Measurements from ENCODE around the gene B4GALNT4. TPM values are rescaled to one million over a fixed set of nuclear protein-coding genes. Genes with fewer than 3 reads are reported as not detected.
A peak's percentile ranks its signal among the peaks of the same experiment; 100 is the strongest.

B4GALNT4 gene
- total and polyA plus RNA-seq, 2 of the 8 experiments (the other 6 are each of a cell fraction or from before 2014, with no cell fraction given): 40.9 to 76.3 TPM

DNA sequence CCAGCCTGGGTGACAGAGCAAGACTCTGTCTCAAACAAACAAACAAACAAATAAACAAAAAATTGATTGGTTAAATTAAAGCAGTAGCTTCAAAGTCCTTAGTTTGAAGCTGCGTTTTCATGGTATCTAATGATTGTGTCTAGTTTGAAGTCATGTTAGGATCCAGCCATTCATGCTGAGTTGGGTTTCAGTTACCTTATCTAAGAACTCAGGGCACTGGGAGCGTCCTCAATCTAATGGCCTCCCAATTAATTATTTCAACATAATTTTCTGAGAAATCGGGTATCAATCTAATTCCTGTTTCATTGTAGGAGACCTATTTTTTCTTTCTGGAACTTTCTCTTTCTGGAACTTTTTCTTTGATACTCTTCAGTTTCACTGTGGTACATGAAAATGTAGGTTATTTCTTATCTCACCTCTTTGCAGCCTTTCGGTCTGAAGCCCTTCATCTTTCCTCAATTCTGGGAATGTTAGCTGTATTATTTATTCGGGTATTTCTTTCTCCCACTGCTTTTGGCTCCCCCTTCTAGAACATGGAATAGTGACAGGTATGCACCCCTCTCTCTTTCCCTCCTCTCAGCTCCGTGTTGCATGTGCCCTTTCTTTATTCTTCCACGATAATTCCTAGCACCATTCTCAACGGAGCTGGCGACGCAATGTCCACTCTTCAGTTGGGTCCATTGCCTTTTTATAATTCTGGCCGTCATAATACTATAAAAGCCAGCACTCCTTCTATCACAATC lies 24.3 kb upstream of the B4GALNT4 start:
- no peaks in the 10 kb centered on the region for H3K27me3 ChIP-seq (replicated peaks in 1 of 4; ENCODE audit: control insufficient read depth in 3 of 4, extremely low read depth in 1 of 4, insufficient read depth in 3 of 4, low read length in 3 of 4)
- H3K79me2 ChIP-seq (ENCODE audit: control insufficient read depth in 1 of 2, insufficient read depth in 2 of 2, low read length in 2 of 2): no peaks in the 10 kb centered on the region
- H3K4me1 ChIP-seq (replicated peaks in 1 of 4; ENCODE audit: control insufficient read depth in 3 of 4, insufficient read depth in 4 of 4, low read length in 3 of 4): peaks cover 0 to 12% (median 9%) of the 10 kb centered on the region in 4 experiments; a peak in 4 of 7 replicates
- H3K4me2 ChIP-seq (ENCODE audit: insufficient read depth in 1 of 2, low read depth in 2 of 2, low read length in 2 of 2): no peak overlapping the region
- H2BK15ac ChIP-seq (ENCODE audit: low read length): no peak overlapping the region
- peaks cover 8% of the 10 kb centered on the region; the same call in 1 of the 2 replicates for H3K23me2 ChIP-seq (ENCODE audit: low read depth, low read length)
- H3K56ac ChIP-seq (replicated peaks; ENCODE audit: insufficient read length, low read depth, low read length): no peak overlapping the region
- CTCF ChIA-PET (ENCODE audit: partially characterized antibody): interaction anchor here (0.8 to 1.9 kb wide), 6 partner anchors 10 to 39 kb away, joined by 3 to 8 read pairs (median 5); no protein-coding TSS in a partner anchor
- no peak overlapping the region for H3K4me3 ChIP-seq (ENCODE audit: extremely low read depth in 1 of 4, insufficient read depth in 2 of 4, low read depth in 3 of 4, low read length in 4 of 4)
- FAIRE-seq (no peak), DNase-seq (ENCODE audit: low read depth in 1 of 2, low spot score in 2 of 2) (no peak)
- H3K9ac ChIP-seq (replicated peaks in 1 of 4; ENCODE audit: extremely low read depth in 1 of 4, low read depth in 3 of 4, low read length in 3 of 4): no peak overlapping the region
- H3K9me3 ChIP-seq (ENCODE audit: insufficient read depth in 2 of 2, low read depth in 1 of 2, low read length in 1 of 2): no peaks in the 10 kb centered on the region
- POLR2A ChIA-PET (ENCODE audit: partially characterized antibody): interaction anchor here (1.4 to 1.6 kb wide), 3 partner anchors 10 to 13 kb away, joined by 3 to 6 read pairs (median 4); no protein-coding TSS in a partner anchor
- H3K79me1 ChIP-seq (ENCODE audit: low read depth, low read length): no peaks in the 10 kb centered on the region
- H2AK5ac ChIP-seq (ENCODE audit: low read depth, low read length): peak overlapping the region; percentile 86
- H3K23ac ChIP-seq (ENCODE audit: insufficient read length): no peak overlapping the region
- H2BK120ac ChIP-seq (replicated peaks; ENCODE audit: low read depth, low read length): no peak overlapping the region
- H4K20me1 ChIP-seq (replicated peaks in 1 of 2; ENCODE audit: control insufficient read depth in 1 of 2, insufficient read depth in 2 of 2, low read length in 2 of 2): no peaks in the 10 kb centered on the region
- H3K14ac ChIP-seq (ENCODE audit: insufficient read length): no peak overlapping the region
- 91% methylated on average over 11 of the region's 11 CpGs; no CpG with 5 or more reads in 1 of the 2 experiments for WGBS, 2 experiments (ENCODE audit: extremely low coverage in 1 of 2, insufficient coverage in 1 of 2, insufficient read length in 1 of 2, insufficient replicate concordance in 2 of 2, low coverage in 1 of 2, low lambda C conversion rate in 2 of 2, missing lambda C conversion rate in 1 of 2)
- no peak overlapping the region for H2AFZ ChIP-seq (ENCODE audit: low read length)
- H4K8ac ChIP-seq (ENCODE audit: extremely low read depth, insufficient read depth, low read length): no peak overlapping the region
- no peak overlapping the region for H3K27ac ChIP-seq (ENCODE audit: low read depth, low read length)
- H3K4ac ChIP-seq (replicated peaks; ENCODE audit: insufficient read length, low read depth, low read length): no peak overlapping the region
- H4K5ac ChIP-seq (ENCODE audit: insufficient read length, low read depth, low read length): no peak overlapping the region
- H2BK12ac ChIP-seq (ENCODE audit: low read depth, low read length): no peak overlapping the region
- H2BK20ac ChIP-seq (ENCODE audit: low read length): 0 out of 2 replicates have a peak overlapping the region, but pooled peaks have one; percentile 9
- H3K18ac ChIP-seq (ENCODE audit: extremely low read depth, low read length): no peak overlapping the region
- no peak overlapping the region for H2BK5ac ChIP-seq (ENCODE audit: low read depth, low read length)
- H4K91ac ChIP-seq (replicated peaks; ENCODE audit: insufficient read length, low read length): no peak overlapping the region
- no peaks in the 10 kb centered on the region for H3K36me3 ChIP-seq (ENCODE audit: control insufficient read depth in 2 of 4, insufficient read depth in 4 of 4, low read length in 3 of 4)
- TF ChIP-seq RFX5 (IDR thresholded peaks at IDR 0.05; ENCODE audit: borderline replicate concordance, low read depth, low read length) (no peak), SP4 (IDR thresholded peaks at IDR 0.05; ENCODE audit: low read length) (no peak), EZH2 (IDR thresholded peaks at IDR 0.05; ENCODE audit: low read depth, low read length, severe bottlenecking) (no peak), JUND (IDR thresholded peaks at IDR 0.05; ENCODE audit: low read length) (no peak), SAP30 (IDR thresholded peaks at IDR 0.05; ENCODE audit: insufficient read depth, insufficient replicate concordance, low read length) (no peak), EP300 (IDR thresholded peaks at IDR 0.05; ENCODE audit: borderline replicate concordance in 1 of 2, low read depth in 2 of 2, low read length in 2 of 2) (no peak), SIRT6 (IDR thresholded peaks at IDR 0.05; ENCODE audit: low read length) (no peak), BRCA1 (IDR thresholded peaks at IDR 0.05; ENCODE audit: low read depth, low read length) (no peak)
- TF ChIP-seq, protein P1, sequence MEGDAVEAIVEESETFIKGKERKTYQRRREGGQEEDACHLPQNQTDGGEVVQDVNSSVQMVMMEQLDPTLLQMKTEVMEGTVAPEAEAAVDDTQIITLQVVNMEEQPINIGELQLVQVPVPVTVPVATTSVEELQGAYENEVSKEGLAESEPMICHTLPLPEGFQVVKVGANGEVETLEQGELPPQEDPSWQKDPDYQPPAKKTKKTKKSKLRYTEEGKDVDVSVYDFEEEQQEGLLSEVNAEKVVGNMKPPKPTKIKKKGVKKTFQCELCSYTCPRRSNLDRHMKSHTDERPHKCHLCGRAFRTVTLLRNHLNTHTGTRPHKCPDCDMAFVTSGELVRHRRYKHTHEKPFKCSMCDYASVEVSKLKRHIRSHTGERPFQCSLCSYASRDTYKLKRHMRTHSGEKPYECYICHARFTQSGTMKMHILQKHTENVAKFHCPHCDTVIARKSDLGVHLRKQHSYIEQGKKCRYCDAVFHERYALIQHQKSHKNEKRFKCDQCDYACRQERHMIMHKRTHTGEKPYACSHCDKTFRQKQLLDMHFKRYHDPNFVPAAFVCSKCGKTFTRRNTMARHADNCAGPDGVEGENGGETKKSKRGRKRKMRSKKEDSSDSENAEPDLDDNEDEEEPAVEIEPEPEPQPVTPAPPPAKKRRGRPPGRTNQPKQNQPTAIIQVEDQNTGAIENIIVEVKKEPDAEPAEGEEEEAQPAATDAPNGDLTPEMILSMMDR (IDR thresholded peaks at IDR 0.05; ENCODE audit: control extremely low read depth in 1 of 3, insufficient read depth in 1 of 3, low read depth in 1 of 3, low read length in 3 of 3): no peak

Measured in H1 (cell line).